ENCODE data around the gene LORICRIN.

DNA sequence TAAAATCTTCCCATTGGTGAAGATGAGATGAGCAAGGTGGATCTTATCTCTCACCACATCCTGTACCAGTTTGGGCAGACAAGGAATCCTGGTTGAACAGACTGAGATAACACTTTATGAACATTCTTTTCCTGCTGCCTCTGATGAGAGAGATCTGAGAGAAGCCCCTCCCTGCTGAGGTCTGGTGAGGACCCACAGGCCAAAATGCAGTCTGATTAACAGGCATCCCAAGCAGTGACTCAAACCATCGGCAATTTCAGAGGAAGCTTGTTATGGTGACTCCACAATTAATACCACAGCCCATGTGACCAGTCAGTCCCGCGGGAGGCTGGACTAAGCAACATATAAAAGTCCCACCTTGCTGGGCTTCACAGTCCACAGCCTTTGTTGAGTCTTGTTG lies 42.3 kb upstream of the LORICRIN start, which contains the start of gene PRR9:
- TF ChIP-seq, protein P1, sequence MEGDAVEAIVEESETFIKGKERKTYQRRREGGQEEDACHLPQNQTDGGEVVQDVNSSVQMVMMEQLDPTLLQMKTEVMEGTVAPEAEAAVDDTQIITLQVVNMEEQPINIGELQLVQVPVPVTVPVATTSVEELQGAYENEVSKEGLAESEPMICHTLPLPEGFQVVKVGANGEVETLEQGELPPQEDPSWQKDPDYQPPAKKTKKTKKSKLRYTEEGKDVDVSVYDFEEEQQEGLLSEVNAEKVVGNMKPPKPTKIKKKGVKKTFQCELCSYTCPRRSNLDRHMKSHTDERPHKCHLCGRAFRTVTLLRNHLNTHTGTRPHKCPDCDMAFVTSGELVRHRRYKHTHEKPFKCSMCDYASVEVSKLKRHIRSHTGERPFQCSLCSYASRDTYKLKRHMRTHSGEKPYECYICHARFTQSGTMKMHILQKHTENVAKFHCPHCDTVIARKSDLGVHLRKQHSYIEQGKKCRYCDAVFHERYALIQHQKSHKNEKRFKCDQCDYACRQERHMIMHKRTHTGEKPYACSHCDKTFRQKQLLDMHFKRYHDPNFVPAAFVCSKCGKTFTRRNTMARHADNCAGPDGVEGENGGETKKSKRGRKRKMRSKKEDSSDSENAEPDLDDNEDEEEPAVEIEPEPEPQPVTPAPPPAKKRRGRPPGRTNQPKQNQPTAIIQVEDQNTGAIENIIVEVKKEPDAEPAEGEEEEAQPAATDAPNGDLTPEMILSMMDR (conservative IDR thresholded peaks at IDR 0.05 in 1 of 2, IDR thresholded peaks at IDR 0.05 in 1 of 2; ENCODE audit: extremely low read depth in 1 of 2, insufficient read depth in 1 of 2, low read depth in 1 of 2, low read length in 2 of 2) = no peak
- no peak for TF ChIP-seq EZH2 (IDR thresholded peaks at IDR 0.05; ENCODE audit: borderline replicate concordance, low read length)
